GM23338 (cell line): Measurements from ENCODE around the gene ARL15.

Experiments
- CREB1 ChIP-seq: fragments of 250-450 bp; sonication (Bioruptor Pico); IDR thresholded peaks from 2 replicates; pipeline ENCODE4 v1.5.0; 2020; ENCODE audit warnings: low read depth, mild to moderate bottlenecking, moderate library complexity
- CTCF ChIP-seq, 2 experiments: fragments of 200-600 bp in 1 of 2; sonication (generic) in 1 of 2; conservative IDR thresholded peaks; 2 replicates each; pipeline versions ENCODE4 v1.5.1 to v1.6.1; 2016 to 2017; ENCODE audit warnings: antibody characterized with exemption in 2 of 2, low read depth in 2 of 2, mild to moderate bottlenecking in 2 of 2, moderate library complexity in 1 of 2
- EZH2 ChIP-seq: fragments of 200-600 bp; sonication (generic); IDR thresholded peaks from one replicate; pipeline ENCODE4 v1.8.0; 2017; ENCODE audit warnings: antibody characterized with exemption, mild to moderate bottlenecking, low read depth; ENCODE audit not compliant: unreplicated experiment
- EZH2phosphoT487 ChIP-seq: fragments of 200-600 bp; sonication (generic); IDR thresholded peaks from one replicate; pipeline ENCODE4 v1.8.1; 2018; ENCODE audit warnings: antibody characterized with exemption; ENCODE audit not compliant: unreplicated experiment
- JUNB ChIP-seq: IDR thresholded peaks from one replicate; pipeline ENCODE4 v1.6.1; 2016; ENCODE audit warnings: antibody characterized with exemption; ENCODE audit not compliant: unreplicated experiment
- POLR2AphosphoS5 ChIP-seq: IDR thresholded peaks from 2 replicates; pipeline ENCODE4 v1.6.1; 2016; ENCODE audit warnings: antibody characterized with exemption, low read depth
- ZNF331 ChIP-seq: fragments of 250-450 bp; sonication (Bioruptor Pico); IDR thresholded peaks from 2 replicates; pipeline ENCODE4 v1.5.0; 2020; ENCODE audit warnings: low read depth, mild to moderate bottlenecking, moderate library complexity
- TF ChIP-seq, protein P1 (sequence below): IDR thresholded peaks from one replicate; pipeline ENCODE4 v1.6.1; 2018; ENCODE audit warnings: antibody characterized with exemption; ENCODE audit not compliant: unreplicated experiment
- TF ChIP-seq, protein P2 (sequence below): IDR thresholded peaks from 2 replicates; pipeline ENCODE4 v1.6.1; 2016; ENCODE audit warnings: antibody characterized with exemption

DNA sequence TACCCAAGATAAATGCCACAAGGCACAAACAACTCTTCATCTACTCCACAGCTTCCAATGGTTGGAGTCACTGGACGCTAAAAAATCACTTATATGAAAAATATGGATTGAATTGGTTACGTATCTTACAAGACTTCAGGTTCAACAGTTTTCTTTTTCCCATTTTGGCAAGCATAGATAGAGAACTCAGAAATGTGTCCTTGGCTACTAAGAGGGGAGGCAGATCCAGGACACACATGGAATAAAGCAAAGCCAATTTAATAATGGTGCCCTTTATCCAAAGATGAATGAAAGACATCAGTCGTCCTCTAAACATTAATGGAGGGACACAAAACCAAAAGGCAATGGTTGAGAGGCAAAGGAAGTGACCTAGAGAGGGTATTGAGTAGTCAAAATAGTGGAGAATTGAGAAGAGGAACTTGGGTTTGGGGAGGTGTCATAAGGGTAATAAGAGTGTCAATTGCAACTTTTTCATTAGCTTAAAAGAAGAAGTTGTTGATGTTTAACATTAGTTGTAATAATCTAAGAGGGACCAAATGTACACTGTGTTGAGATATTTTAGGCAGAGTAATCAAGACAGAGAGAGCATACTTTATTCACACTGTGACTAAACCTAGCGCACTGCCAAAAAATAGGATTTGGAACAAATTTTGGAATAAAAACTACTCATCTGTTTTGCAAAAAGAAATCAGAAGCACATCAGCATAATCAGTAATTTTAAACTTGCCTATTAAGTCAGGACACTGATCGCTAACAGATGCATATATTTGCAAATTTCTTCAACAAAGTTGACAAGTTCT, 308.2 kb downstream of the ARL15 start:
- TF ChIP-seq CTCF (conservative IDR thresholded peaks at IDR 0.05; ENCODE audit: low read depth in 2 of 2) (no peak), POLR2AphosphoS5 (no peak), CREB1 (no peak), JUNB (no peak), EZH2 (no peak), ZNF331 (no peak), EZH2phosphoT487 (no peak)
- TF ChIP-seq, protein P1, sequence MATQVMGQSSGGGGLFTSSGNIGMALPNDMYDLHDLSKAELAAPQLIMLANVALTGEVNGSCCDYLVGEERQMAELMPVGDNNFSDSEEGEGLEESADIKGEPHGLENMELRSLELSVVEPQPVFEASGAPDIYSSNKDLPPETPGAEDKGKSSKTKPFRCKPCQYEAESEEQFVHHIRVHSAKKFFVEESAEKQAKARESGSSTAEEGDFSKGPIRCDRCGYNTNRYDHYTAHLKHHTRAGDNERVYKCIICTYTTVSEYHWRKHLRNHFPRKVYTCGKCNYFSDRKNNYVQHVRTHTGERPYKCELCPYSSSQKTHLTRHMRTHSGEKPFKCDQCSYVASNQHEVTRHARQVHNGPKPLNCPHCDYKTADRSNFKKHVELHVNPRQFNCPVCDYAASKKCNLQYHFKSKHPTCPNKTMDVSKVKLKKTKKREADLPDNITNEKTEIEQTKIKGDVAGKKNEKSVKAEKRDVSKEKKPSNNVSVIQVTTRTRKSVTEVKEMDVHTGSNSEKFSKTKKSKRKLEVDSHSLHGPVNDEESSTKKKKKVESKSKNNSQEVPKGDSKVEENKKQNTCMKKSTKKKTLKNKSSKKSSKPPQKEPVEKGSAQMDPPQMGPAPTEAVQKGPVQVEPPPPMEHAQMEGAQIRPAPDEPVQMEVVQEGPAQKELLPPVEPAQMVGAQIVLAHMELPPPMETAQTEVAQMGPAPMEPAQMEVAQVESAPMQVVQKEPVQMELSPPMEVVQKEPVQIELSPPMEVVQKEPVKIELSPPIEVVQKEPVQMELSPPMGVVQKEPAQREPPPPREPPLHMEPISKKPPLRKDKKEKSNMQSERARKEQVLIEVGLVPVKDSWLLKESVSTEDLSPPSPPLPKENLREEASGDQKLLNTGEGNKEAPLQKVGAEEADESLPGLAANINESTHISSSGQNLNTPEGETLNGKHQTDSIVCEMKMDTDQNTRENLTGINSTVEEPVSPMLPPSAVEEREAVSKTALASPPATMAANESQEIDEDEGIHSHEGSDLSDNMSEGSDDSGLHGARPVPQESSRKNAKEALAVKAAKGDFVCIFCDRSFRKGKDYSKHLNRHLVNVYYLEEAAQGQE = no peak
- TF ChIP-seq, protein P2, sequence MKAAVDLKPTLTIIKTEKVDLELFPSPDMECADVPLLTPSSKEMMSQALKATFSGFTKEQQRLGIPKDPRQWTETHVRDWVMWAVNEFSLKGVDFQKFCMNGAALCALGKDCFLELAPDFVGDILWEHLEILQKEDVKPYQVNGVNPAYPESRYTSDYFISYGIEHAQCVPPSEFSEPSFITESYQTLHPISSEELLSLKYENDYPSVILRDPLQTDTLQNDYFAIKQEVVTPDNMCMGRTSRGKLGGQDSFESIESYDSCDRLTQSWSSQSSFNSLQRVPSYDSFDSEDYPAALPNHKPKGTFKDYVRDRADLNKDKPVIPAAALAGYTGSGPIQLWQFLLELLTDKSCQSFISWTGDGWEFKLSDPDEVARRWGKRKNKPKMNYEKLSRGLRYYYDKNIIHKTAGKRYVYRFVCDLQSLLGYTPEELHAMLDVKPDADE = no peak
